Loucy (cell line): ENCODE data around the gene ENPP3.

Experiments
- EZH2phosphoT487 ChIP-seq: fragments of 200-600 bp; IDR thresholded peaks from 2 replicates; pipeline ENCODE4 v1.6.1; 2018; ENCODE audit warnings: antibody characterized with exemption, mild to moderate bottlenecking, moderate library complexity, borderline replicate concordance
- TF ChIP-seq, protein P1 (sequence below): fragments of 200-600 bp; sonication (generic); conservative IDR thresholded peaks from 2 replicates; pipeline ENCODE4 v1.5.1; 2014; ENCODE audit warnings: mild to moderate bottlenecking, antibody characterized with exemption, low read length

DNA sequence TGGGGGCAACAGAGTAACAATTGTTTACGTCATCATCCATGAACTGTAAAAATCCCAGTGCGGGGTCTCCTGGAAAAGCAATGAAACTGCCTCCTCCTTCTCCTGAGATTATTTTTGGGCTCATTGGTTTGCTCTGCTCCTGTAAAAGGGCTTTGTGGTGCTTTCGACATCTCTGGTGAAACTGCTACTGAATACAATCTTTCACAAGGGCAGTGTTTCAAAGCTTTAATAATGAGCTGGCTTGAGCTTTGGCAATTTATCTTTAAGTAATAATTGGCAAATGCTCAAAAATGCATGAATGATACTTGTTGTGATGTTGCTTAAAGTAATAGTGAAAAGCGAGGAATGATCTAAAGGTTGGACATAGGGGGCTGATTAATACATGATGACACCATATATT is 127.2 kb downstream of the ENPP3 start:
- TF ChIP-seq, protein P1, sequence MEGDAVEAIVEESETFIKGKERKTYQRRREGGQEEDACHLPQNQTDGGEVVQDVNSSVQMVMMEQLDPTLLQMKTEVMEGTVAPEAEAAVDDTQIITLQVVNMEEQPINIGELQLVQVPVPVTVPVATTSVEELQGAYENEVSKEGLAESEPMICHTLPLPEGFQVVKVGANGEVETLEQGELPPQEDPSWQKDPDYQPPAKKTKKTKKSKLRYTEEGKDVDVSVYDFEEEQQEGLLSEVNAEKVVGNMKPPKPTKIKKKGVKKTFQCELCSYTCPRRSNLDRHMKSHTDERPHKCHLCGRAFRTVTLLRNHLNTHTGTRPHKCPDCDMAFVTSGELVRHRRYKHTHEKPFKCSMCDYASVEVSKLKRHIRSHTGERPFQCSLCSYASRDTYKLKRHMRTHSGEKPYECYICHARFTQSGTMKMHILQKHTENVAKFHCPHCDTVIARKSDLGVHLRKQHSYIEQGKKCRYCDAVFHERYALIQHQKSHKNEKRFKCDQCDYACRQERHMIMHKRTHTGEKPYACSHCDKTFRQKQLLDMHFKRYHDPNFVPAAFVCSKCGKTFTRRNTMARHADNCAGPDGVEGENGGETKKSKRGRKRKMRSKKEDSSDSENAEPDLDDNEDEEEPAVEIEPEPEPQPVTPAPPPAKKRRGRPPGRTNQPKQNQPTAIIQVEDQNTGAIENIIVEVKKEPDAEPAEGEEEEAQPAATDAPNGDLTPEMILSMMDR = no peak
- no peak for TF ChIP-seq EZH2phosphoT487
